ENCODE data around the gene ZNF526.

The ZNF526 gene

GRCh38 chr19:42173695-42174094, 46.4 kb upstream of the ZNF526 start:
- no peaks in the 10 kb centered on the region for H3K4me1 ChIP-seq (ENCODE audit: insufficient read depth, low read length, poor library complexity, severe bottlenecking)
- no peaks in the 10 kb centered on the region for H3K36me3 ChIP-seq (ENCODE audit: insufficient read depth, low read length)
- H3K9ac ChIP-seq (ENCODE audit: low read depth, low read length, poor library complexity, severe bottlenecking) = no peak overlapping the region
- H3K9me3 ChIP-seq (ENCODE audit: insufficient read depth, low read depth, low read length) = no peaks in the 10 kb centered on the region
- TF ChIP-seq CTCF (conservative IDR thresholded peaks at IDR 0.05; ENCODE audit: low read length) (no peak), EZH2phosphoT487 (IDR thresholded peaks at IDR 0.05; ENCODE audit: borderline replicate concordance) (no peak)
- no peaks in the 10 kb centered on the region for H3K79me2 ChIP-seq (ENCODE audit: insufficient read depth, low read length)
- no peaks in the 10 kb centered on the region for H3K9me2 ChIP-seq (replicated peaks; ENCODE audit: low read depth, low read length)
- H3F3A ChIP-seq (ENCODE audit: low read depth) = no peaks in the 10 kb centered on the region
- no peak overlapping the region for H2AFZ ChIP-seq (ENCODE audit: low read length)
- H3K4me3 ChIP-seq (ENCODE audit: low read length, poor library complexity, severe bottlenecking) = no peak overlapping the region
- peaks cover 23% of the 10 kb centered on the region for H3K27me3 ChIP-seq (ENCODE audit: insufficient read depth, low read length, poor library complexity, severe bottlenecking)
- no peak overlapping the region for H3K4me2 ChIP-seq (ENCODE audit: low read depth, low read length, poor library complexity, severe bottlenecking)
- no peaks in the 10 kb centered on the region for H4K20me1 ChIP-seq (ENCODE audit: insufficient read depth, low read length, poor library complexity, severe bottlenecking)

GRCh38 chr19:42174188-42174587, 45.9 kb upstream of the ZNF526 start:
- no peaks in the 10 kb centered on the region for H4K20me1 ChIP-seq (ENCODE audit: insufficient read depth, low read length, poor library complexity, severe bottlenecking)
- no peak overlapping the region for H3K9ac ChIP-seq (ENCODE audit: low read depth, low read length, poor library complexity, severe bottlenecking)
- no peak overlapping the region for H3K4me2 ChIP-seq (ENCODE audit: low read depth, low read length, poor library complexity, severe bottlenecking)
- H3K79me2 ChIP-seq (ENCODE audit: insufficient read depth, low read length) = no peaks in the 10 kb centered on the region
- no peaks in the 10 kb centered on the region for H3K9me3 ChIP-seq (ENCODE audit: insufficient read depth, low read depth, low read length)
- no peaks in the 10 kb centered on the region for H3K36me3 ChIP-seq (ENCODE audit: insufficient read depth, low read length)
- no peak overlapping the region for H2AFZ ChIP-seq (ENCODE audit: low read length)
- H3F3A ChIP-seq (ENCODE audit: low read depth) = no peaks in the 10 kb centered on the region
- no peak for TF ChIP-seq EZH2phosphoT487 (IDR thresholded peaks at IDR 0.05; ENCODE audit: borderline replicate concordance)
- TF ChIP-seq CTCF (conservative IDR thresholded peaks at IDR 0.05; ENCODE audit: low read length) = no peak
- no peaks in the 10 kb centered on the region for H3K4me1 ChIP-seq (ENCODE audit: insufficient read depth, low read length, poor library complexity, severe bottlenecking)
- H3K4me3 ChIP-seq (ENCODE audit: low read length, poor library complexity, severe bottlenecking) = no peak overlapping the region
- peaks cover 24% of the 10 kb centered on the region for H3K27me3 ChIP-seq (ENCODE audit: insufficient read depth, low read length, poor library complexity, severe bottlenecking)
- H3K9me2 ChIP-seq (replicated peaks; ENCODE audit: low read depth, low read length) = no peaks in the 10 kb centered on the region

- H3K9me3 ChIP-seq (ENCODE audit: insufficient read depth, low read depth, low read length) = no peaks in the 10 kb centered on the region
- no peaks in the 10 kb centered on the region for H3K79me2 ChIP-seq (ENCODE audit: insufficient read depth, low read length)
- no peaks in the 10 kb centered on the region for H3K4me1 ChIP-seq (ENCODE audit: insufficient read depth, low read length, poor library complexity, severe bottlenecking)
- H2AFZ ChIP-seq (ENCODE audit: low read length) = no peak overlapping the region
- H3F3A ChIP-seq (ENCODE audit: low read depth) = no peaks in the 10 kb centered on the region
- peaks cover 24% of the 10 kb centered on the region for H3K27me3 ChIP-seq (ENCODE audit: insufficient read depth, low read length, poor library complexity, severe bottlenecking)
- no peak overlapping the region for H3K4me2 ChIP-seq (ENCODE audit: low read depth, low read length, poor library complexity, severe bottlenecking)
- H4K20me1 ChIP-seq (ENCODE audit: insufficient read depth, low read length, poor library complexity, severe bottlenecking) = no peaks in the 10 kb centered on the region
- no peak overlapping the region for H3K4me3 ChIP-seq (ENCODE audit: low read length, poor library complexity, severe bottlenecking)
- no peak for TF ChIP-seq CTCF (conservative IDR thresholded peaks at IDR 0.05; ENCODE audit: low read length)
- no peak for TF ChIP-seq EZH2phosphoT487 (IDR thresholded peaks at IDR 0.05; ENCODE audit: borderline replicate concordance)
- no peaks in the 10 kb centered on the region for H3K9me2 ChIP-seq (replicated peaks; ENCODE audit: low read depth, low read length)
- no peaks in the 10 kb centered on the region for H3K36me3 ChIP-seq (ENCODE audit: insufficient read depth, low read length)
- no peak overlapping the region for H3K9ac ChIP-seq (ENCODE audit: low read depth, low read length, poor library complexity, severe bottlenecking)
These were observed 45.0 kb upstream of the ZNF526 start for GRCh38 chr19:42174958-42175734.

Measured in Loucy (cell line).